ENCODE results near the gene RIBC1. TPM values are rescaled to one million over a fixed set of nuclear protein-coding genes. Genes with fewer than 3 reads are reported as not detected.
"Not testable (repeated sequence)": the region's sequence is repeated elsewhere in the genome, so short reads cannot be mapped to it uniquely, and the experiment has no call there.

Gene RIBC1
- total RNA-seq (2014; rRNA removed; shearing (Covaris generic)): 0.69 and 2.0 TPM in 2 replicates

GRCh38 chrX:53422861-53423306, at the start of gene RIBC1:
Gene RIBC1, plus strand, starts transcription at chrX:53422873. Its CDS starts 3,404 bp downstream, at chrX:53426277.
- no peaks in the 10 kb centered on the region for H3K27me3 ChIP-seq (ENCODE audit: control insufficient read depth, insufficient read depth, low read length)
- DNase-seq: peak; percentile 81

GRCh38 chrX:53373307-53373706, 49.4 kb upstream of the RIBC1 start:
- no peaks in the 10 kb centered on the region for H3K36me3 ChIP-seq (replicated peaks; ENCODE audit: control insufficient read depth, insufficient read depth, low read length)

More at GRCh38 chrX:53422861-53423306, at the start of gene RIBC1:
- Histone ChIP-seq H3K4me3 (ENCODE audit: insufficient read depth, low read depth, low read length) (peak within 1 kb of the TSS; percentile 70), H3K36me3 (replicated peaks; ENCODE audit: control insufficient read depth, insufficient read depth, low read length) (no peaks in the 10 kb centered on the region)

GRCh38 chrX:53374222-53374820, 48.4 kb upstream of the RIBC1 start:
- no peak for DNase-seq
- Histone ChIP-seq H3K4me3 (ENCODE audit: insufficient read depth, low read depth, low read length) (no peak overlapping the region), H3K36me3 (replicated peaks; ENCODE audit: control insufficient read depth, insufficient read depth, low read length) (peaks cover 2% of the 10 kb centered on the region; the same call in 1 of the 2 replicates), H3K27me3 (ENCODE audit: control insufficient read depth, insufficient read depth, low read length) (no peaks in the 10 kb centered on the region)

More at GRCh38 chrX:53373307-53373706, 49.4 kb upstream of the RIBC1 start:
- no peaks in the 10 kb centered on the region for H3K27me3 ChIP-seq (ENCODE audit: control insufficient read depth, insufficient read depth, low read length)
- no peak overlapping the region for H3K4me3 ChIP-seq (ENCODE audit: insufficient read depth, low read depth, low read length)
- no peak for DNase-seq

GRCh38 chrX:53374923-53375322, 47.8 kb upstream of the RIBC1 start:
- DNase-seq: no peak
- peaks cover 4% of the 10 kb centered on the region for H3K36me3 ChIP-seq (replicated peaks; ENCODE audit: control insufficient read depth, insufficient read depth, low read length)

GRCh38 chrX:53376888-53377287, 45.8 kb upstream of the RIBC1 start:
- Histone ChIP-seq H3K4me3 (ENCODE audit: insufficient read depth, low read depth, low read length) (no peak overlapping the region), H3K27me3 (ENCODE audit: control insufficient read depth, insufficient read depth, low read length) (no peaks in the 10 kb centered on the region), H3K36me3 (replicated peaks; ENCODE audit: control insufficient read depth, insufficient read depth, low read length) (peaks cover 14% of the 10 kb centered on the region)
- no peak for DNase-seq

More at GRCh38 chrX:53374923-53375322, 47.8 kb upstream of the RIBC1 start:
- Histone ChIP-seq H3K4me3 (ENCODE audit: insufficient read depth, low read depth, low read length) (no peak overlapping the region), H3K27me3 (ENCODE audit: control insufficient read depth, insufficient read depth, low read length) (no peaks in the 10 kb centered on the region)

GRCh38 chrX:53377464-53377863, 45.2 kb upstream of the RIBC1 start:
- Histone ChIP-seq H3K27me3 (ENCODE audit: control insufficient read depth, insufficient read depth, low read length) (no peaks in the 10 kb centered on the region), H3K36me3 (replicated peaks; ENCODE audit: control insufficient read depth, insufficient read depth, low read length) (peaks cover 19% of the 10 kb centered on the region)

GRCh38 chrX:53379008-53379710, 43.5 kb upstream of the RIBC1 start:
- Histone ChIP-seq H3K4me3 (ENCODE audit: insufficient read depth, low read depth, low read length) (no peak overlapping the region), H3K27me3 (ENCODE audit: control insufficient read depth, insufficient read depth, low read length) (no peaks in the 10 kb centered on the region), H3K36me3 (replicated peaks; ENCODE audit: control insufficient read depth, insufficient read depth, low read length) (peaks cover 20% of the 10 kb centered on the region)
- DNase-seq: no peak

More at GRCh38 chrX:53377464-53377863, 45.2 kb upstream of the RIBC1 start:
- DNase-seq: no peak
- H3K4me3 ChIP-seq (ENCODE audit: insufficient read depth, low read depth, low read length): no peak overlapping the region

GRCh38 chrX:53379747-53380146, 42.9 kb upstream of the RIBC1 start:
- H3K27me3 ChIP-seq (ENCODE audit: control insufficient read depth, insufficient read depth, low read length): no peaks in the 10 kb centered on the region
- H3K4me3 ChIP-seq (ENCODE audit: insufficient read depth, low read depth, low read length): no peak overlapping the region
- no peak for DNase-seq
- H3K36me3 ChIP-seq (replicated peaks; ENCODE audit: control insufficient read depth, insufficient read depth, low read length): peaks cover 20% of the 10 kb centered on the region

- DNase-seq: no peak
- Histone ChIP-seq H3K36me3 (replicated peaks; ENCODE audit: control insufficient read depth, insufficient read depth, low read length) (peaks cover 20% of the 10 kb centered on the region), H3K27me3 (ENCODE audit: control insufficient read depth, insufficient read depth, low read length) (no peaks in the 10 kb centered on the region), H3K4me3 (ENCODE audit: insufficient read depth, low read depth, low read length) (no peak overlapping the region)
Measured at GRCh38 chrX:53383376-53384076, 39.1 kb upstream of the RIBC1 start.

- no peak overlapping the region for H3K4me3 ChIP-seq (ENCODE audit: insufficient read depth, low read depth, low read length)
- peaks cover 7% of the 10 kb centered on the region for H3K36me3 ChIP-seq (replicated peaks; ENCODE audit: control insufficient read depth, insufficient read depth, low read length)
- H3K27me3 ChIP-seq (ENCODE audit: control insufficient read depth, insufficient read depth, low read length): no peaks in the 10 kb centered on the region
- DNase-seq: no peak
Measured at GRCh38 chrX:53395605-53396298, 26.9 kb upstream of the RIBC1 start.

GRCh38 chrX:53398216-53398615, 24.5 kb upstream of the RIBC1 start:
- Histone ChIP-seq H3K4me3 (ENCODE audit: insufficient read depth, low read depth, low read length) (no peak overlapping the region), H3K36me3 (replicated peaks; ENCODE audit: control insufficient read depth, insufficient read depth, low read length) (peaks cover 7% of the 10 kb centered on the region), H3K27me3 (ENCODE audit: control insufficient read depth, insufficient read depth, low read length) (no peaks in the 10 kb centered on the region)
- no peak for DNase-seq

- peaks cover 13% of the 10 kb centered on the region for H3K36me3 ChIP-seq (replicated peaks; ENCODE audit: control insufficient read depth, insufficient read depth, low read length)
Measured at GRCh38 chrX:53403535-53403934, 19.1 kb upstream of the RIBC1 start.

GRCh38 chrX:53412446-53412845, 10.2 kb upstream of the RIBC1 start:
- Histone ChIP-seq H3K27me3 (ENCODE audit: control insufficient read depth, insufficient read depth, low read length) (no peaks in the 10 kb centered on the region), H3K4me3 (ENCODE audit: insufficient read depth, low read depth, low read length) (no peak overlapping the region), H3K36me3 (replicated peaks; ENCODE audit: control insufficient read depth, insufficient read depth, low read length) (peaks cover 18% of the 10 kb centered on the region)
- no peak for DNase-seq

More at GRCh38 chrX:53403535-53403934, 19.1 kb upstream of the RIBC1 start:
- Histone ChIP-seq H3K27me3 (ENCODE audit: control insufficient read depth, insufficient read depth, low read length) (no peaks in the 10 kb centered on the region), H3K4me3 (ENCODE audit: insufficient read depth, low read depth, low read length) (no peak overlapping the region)
- DNase-seq: no peak

GRCh38 chrX:53420351-53420750, 2.3 kb upstream of the RIBC1 start:
- H3K36me3 ChIP-seq (replicated peaks; ENCODE audit: control insufficient read depth, insufficient read depth, low read length); DNase-seq; H3K4me3 ChIP-seq (ENCODE audit: insufficient read depth, low read depth, low read length); H3K27me3 ChIP-seq (ENCODE audit: control insufficient read depth, insufficient read depth, low read length): not testable (repeated sequence)

All from H7 (cell line).